H1 (cell line): ENCODE results near the gene MLN. TPM values are rescaled to one million over a fixed set of nuclear protein-coding genes. Genes with fewer than 3 reads are reported as not detected.

Experiments
- ASH2L ChIP-seq: fragments of 200-600, 300-600 bp; sonication (generic); IDR thresholded peaks from one replicate; pipeline ENCODE4 v1.7.1; 2017; ENCODE audit warnings: low read length
- CHD7 ChIP-seq: fragments of 300-600 bp; sonication (generic); IDR thresholded peaks from 2 replicates; pipeline ENCODE4 v1.7.1; 2012; ENCODE audit warnings: low read length, moderate library complexity, mild to moderate bottlenecking, inconsistent platforms; ENCODE audit not compliant: insufficient replicate concordance
- E2F6 ChIP-seq: IDR thresholded peaks from 2 replicates; pipeline ENCODE4 v1.6.1; 2012; ENCODE audit warnings: inconsistent platforms
- HDAC2 ChIP-seq, 2 experiments: fragments of 300-600 bp in 1 of 2; sonication (generic) in 1 of 2; IDR thresholded peaks; 2 replicates each; pipeline ENCODE4 v1.6.1; 2011 to 2012; ENCODE audit warnings: low read depth in 2 of 2, low read length in 2 of 2, mild to moderate bottlenecking in 2 of 2, moderate library complexity in 2 of 2, borderline replicate concordance in 1 of 2, inconsistent platforms in 1 of 2
- HDAC6 ChIP-seq: IDR thresholded peaks from one replicate; pipeline ENCODE4 v1.7.1; 2012; ENCODE audit warnings: low read depth, mild to moderate bottlenecking, inconsistent platforms, low read length, moderate library complexity
- KDM4A ChIP-seq: IDR thresholded peaks from one replicate; pipeline ENCODE4 v1.7.1; 2012; ENCODE audit warnings: low read depth, mild to moderate bottlenecking, moderate library complexity, low read length, inconsistent platforms; ENCODE audit not compliant: severe bottlenecking
- MAFK ChIP-seq: IDR thresholded peaks from 2 replicates; pipeline ENCODE4 v1.6.1; 2012; ENCODE audit warnings: low read depth, mild to moderate bottlenecking, improper control_type of control experiment, low read length
- NANOG ChIP-seq: IDR thresholded peaks from 2 replicates; pipeline ENCODE4 v1.6.1; 2011; ENCODE audit warnings: low read length, low read depth, mild to moderate bottlenecking, inconsistent platforms; ENCODE audit not compliant: insufficient read depth, poor library complexity, severe bottlenecking
- RBBP5 ChIP-seq: IDR thresholded peaks from 2 replicates; pipeline ENCODE4 v1.7.1; 2012; ENCODE audit warnings: low read depth, mild to moderate bottlenecking, inconsistent platforms, low read length, moderate library complexity, borderline replicate concordance
- RXRA ChIP-seq: IDR thresholded peaks from 2 replicates; pipeline ENCODE4 v1.6.1; 2011; ENCODE audit warnings: low read depth, mild to moderate bottlenecking, low read length, moderate library complexity; ENCODE audit not compliant: insufficient read depth
- TBP ChIP-seq: IDR thresholded peaks from 2 replicates; pipeline ENCODE4 v1.6.1; 2011; ENCODE audit warnings: low read depth, low read length, improper control_type of control experiment
- polyA plus RNA-seq, 7 experiments: library from polyadenylated mRNA; depleted of rRNA in 3 of 7; stranded (reverse) in 5 of 7; unstranded in 2 of 7; fragments of >200 nt in 5 of 7; fragments of 200-250 nt in 2 of 7; gene quantifications; 1 replicate in 5 of 7; 2 replicates in 1 of 7; 4 replicates in 1 of 7; pipeline versions ENCODE4 v1.2.1 to v1.2.3, GENCODE V29; 2011 to 2013; ENCODE audit warnings: missing spikeins in 2 of 7, mixed read lengths in 2 of 7
- total RNA-seq: library from RNA; stranded (reverse); fragmentation: NEBNext Ultra II Directional; extraction: Animal tissue kit (Norgen Biotek cat#: 25700); gene quantifications from 2 replicates; pipeline ENCODE4 v1.2.1, GENCODE V29; 2021

MLN gene
- total and polyA plus RNA-seq, 2 of the 8 experiments (the other 6 are each of a cell fraction or from before 2014, with no cell fraction given) = not detected

- TF ChIP-seq CHD7 (no peak), TBP (no peak), ASH2L (no peak), HDAC6 (no peak), RBBP5 (no peak), MAFK (no peak), NANOG (no peak), HDAC2 (IDR thresholded peaks at IDR 0.05; ENCODE audit: borderline replicate concordance in 1 of 2, low read depth in 2 of 2, low read length in 2 of 2) (no peak), KDM4A (no peak), RXRA (no peak), E2F6 (no peak)
These were observed 29.0 kb downstream of the MLN start (continued) for GRCh38 chr6:33774774-33775173.
